HG03175 (cell line): ENCODE measurements around the gene ARID3A.
"Not testable (repeated sequence)": the region's sequence is repeated elsewhere in the genome, so short reads cannot be mapped to it uniquely, and the experiment has no call there.

Experiments used
- ATAC-seq: cut with Tn5 transposase; IDR thresholded peaks from one replicate; pipeline ENCODE4 v1.9.1; 2021; ENCODE audit warnings: mild to moderate bottlenecking, moderate library complexity; ENCODE audit not compliant: unreplicated experiment

Gene ARID3A

DNA sequence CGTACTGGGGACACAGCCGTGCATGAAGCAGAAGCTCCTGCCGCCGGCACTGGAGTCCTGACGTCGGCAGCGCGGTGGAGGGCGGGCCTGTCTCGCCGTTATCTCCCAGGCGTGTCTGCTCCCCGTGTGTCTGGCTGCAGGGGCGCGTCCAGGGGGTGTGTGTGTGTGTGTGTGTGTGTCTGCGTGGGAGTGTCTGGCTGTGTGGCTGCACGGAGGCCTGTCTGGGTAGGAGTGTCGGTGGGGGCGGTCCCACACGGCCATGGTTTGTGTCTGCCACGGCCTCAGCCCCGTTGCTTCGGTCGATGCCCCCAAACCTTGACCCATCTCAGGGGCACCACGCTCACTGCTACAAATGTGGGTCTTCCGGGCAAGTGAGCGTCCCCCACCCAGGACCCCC, 18.3 kb downstream of the ARID3A start:
- no peak for ATAC-seq

DNA sequence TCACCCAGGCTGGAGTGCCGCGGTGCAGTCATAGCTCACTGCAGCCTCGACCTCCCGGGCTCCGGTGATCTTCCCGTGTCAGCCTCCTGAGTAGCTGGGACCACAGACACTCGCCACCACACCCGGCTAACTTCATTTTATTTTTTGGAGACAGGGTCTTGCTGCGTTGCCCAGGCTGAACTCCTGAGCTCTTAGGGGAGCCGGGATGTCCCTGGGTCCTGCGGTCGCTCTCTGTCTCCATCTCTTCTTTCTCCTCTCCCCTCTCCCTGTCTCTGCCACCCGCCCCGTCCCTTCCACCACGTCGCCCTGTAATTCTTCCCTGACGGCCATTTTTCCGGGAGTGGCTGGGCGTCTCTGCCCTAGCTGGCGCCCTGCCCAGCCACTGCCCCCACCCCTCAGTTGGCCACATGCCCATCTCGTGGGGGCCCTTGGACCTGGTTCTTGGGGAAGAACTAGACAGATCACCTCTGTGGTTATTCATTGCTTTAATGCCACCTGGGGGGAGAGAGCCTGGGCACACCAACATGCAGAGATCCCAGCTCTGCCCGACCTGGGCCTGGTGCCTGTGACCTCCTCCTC, 18.9 kb downstream of the ARID3A start:
- ATAC-seq = no peak

GRCh38 chr19:945401-946252, 19.8 kb downstream of the ARID3A start:
- no peak for ATAC-seq

- no peak for ATAC-seq
These were observed 21.4 kb downstream of the ARID3A start for GRCh38 chr19:947090-947706.

GRCh38 chr19:947707-948539, 22.1 kb downstream of the ARID3A start:
- peak; percentile 74 for ATAC-seq

DNA sequence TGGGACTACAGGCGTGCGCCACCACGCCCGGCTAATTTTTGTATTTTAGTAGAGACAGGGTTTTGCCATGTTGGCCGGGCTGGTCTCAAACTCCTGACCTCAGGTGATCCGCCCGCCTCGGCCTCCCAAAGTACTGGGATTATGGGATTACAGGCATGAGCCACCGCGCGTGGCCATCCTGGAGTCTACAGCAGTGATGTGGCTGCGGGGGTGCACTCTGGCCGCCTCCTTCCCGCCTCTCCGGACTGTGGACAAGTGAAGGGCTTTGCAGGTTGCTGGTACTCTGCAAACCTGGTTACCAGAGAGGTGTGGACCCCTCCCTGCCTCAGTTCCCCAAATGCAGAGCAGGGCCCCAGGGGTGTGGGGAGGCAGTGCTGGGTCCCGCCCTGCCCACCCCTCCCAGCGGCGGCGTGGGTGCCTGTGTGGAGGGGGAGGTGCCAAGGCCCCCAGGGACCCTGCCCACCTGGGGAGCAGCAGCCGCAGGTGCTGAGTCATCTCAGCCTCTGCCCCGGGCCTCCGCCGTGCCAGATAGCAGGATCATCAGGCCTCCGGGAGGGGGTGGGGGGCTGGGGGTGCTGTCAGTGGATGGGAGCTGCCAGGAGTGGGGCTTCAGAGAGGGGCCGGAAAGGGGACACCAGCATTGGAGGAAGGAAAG, 23.1 kb downstream of the ARID3A start:
- no peak for ATAC-seq

DNA sequence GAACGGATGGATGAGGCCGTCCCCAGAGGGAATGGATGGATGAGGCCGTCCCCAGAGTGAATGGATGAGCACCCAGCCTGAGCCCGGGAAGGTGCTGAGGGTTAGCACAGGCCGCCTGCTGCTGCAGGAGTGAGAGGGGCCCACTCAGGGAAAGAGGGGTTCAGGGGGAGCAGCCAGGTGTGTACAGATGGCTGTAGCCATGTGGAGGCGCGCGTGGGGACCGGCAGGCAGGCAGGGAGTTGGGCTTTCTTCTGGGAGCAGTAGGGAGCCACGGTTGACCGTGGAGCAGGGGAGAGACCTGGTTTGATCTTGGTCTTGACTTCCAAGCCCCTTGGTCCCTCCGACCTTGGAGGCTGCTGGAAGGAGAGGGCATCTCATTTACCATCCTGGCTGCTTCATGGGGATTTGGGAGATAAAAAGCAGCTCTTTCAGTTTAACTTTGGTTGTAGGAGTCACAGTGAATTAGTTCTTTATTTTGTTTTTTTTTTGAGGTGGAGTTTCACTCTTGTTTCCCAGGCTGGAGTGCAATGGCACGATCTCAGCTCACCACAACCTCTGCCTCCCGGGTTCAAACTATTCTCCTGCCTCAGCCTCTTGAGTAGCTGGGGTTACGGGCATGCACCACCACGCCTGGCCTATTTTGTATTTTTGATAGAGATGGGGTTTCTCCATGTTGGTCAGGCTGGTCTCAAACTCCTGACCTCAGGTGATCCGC, 24.7 kb downstream of the ARID3A start:
- no peak for ATAC-seq

DNA sequence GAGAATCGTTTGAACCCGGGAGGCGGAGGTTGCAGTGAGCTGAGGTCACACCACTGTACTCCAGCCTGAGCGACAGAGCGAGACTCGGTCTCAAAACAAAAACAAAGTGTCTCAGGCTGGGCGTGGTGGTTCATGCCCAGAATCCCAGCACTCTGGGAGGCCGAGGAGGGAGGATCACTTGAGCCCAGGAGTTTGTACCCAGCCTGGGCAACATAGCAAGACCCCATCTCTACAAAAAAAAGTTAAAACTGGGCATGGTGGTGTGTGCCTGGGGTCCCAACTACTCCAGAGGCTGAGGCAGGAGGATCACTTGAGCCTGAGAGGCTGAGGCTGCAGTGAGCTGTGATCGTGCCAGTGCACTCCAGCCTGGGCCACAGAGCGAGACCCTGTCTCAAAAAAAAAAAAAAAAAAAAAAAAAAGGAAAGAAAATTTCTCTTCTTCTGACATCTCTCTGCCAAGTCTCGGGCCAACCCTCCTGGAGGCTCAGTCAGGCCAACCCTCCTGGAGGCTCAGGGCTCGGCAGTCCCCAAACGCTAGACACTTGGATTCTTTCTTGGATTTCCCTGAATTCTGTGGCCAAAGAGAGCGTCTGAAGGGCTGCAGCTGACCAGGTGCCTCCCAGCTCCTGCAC, 26.3 kb downstream of the ARID3A start:
- ATAC-seq = no peak

DNA sequence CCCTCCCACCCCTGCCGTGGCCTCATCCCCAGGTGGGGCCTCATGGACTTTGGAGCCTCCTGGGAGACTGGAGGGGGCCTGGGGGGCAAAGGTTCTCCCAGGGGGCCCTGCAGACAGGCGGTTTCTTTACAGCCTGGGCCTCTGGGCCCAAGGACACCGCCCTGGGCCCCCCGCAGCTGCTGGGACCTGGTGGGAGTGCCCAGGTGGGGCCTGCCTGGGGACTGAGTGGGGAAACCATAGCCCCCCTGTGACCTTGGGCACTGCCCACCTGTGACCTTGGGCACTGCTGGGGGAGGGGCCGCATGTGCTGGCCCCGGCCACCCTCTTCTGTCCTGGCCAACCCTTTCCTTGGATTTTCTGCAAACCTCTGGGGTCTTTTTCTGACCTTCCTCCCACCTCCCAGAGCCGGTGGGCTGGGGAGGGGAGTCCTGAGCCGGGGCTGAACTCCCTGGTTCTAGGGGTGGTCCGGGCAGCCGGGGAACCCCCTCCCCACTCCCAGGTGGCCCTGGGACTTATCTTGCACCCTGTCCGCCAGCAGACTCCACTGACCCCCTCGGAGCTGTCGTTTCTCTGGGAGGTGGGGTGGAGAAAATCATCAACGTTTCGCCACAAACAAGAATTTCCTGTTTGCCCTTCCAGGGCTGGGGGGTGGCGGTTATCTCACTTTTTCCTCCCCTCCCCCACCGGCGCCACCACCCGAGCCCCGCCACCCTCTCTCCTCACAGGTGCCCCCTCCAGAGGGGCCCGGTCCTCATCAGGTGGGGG, 27.0 kb downstream of the ARID3A start:
- no peak for ATAC-seq

DNA sequence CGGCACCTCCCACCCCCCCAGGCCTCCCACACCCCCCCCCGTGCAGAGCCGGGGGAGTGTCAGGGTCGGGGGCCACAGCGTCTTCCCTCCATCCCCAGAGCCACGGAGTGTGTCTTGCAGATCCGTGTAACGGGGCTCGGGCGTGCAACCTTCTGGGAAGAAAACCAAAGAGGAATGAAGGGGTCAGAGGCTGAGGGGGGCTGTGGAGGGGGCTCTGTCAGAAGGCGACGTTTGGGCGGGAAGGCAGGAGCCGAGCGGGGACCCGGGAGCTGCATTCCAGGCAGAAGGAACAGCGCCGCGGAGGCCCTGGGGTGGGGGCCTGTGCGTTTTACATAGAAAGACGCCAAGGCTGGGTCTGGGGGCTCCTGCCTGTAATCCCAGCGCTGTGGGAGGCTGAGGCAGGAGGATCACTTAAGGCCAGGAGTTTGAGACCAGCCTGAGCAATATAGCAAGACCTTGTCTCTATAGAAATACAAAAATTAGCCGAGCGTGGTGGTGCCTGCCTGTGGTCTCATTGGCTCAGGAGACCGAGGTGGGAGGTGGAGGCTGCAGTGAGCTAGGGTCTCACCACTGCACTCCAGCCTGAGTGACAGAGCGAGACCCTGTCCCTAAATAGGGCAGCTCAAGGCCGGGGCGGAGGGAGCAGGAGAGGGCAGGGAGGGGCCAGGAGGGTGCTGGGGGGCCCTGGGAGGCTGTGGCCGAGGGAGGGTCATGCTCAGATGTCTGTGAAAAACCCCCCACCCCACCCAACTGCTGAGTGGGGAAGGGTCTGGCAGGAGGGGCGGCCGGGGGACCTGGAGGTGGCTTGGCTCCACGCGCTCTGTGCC, 27.8 kb downstream of the ARID3A start:
- ATAC-seq = no peak

DNA sequence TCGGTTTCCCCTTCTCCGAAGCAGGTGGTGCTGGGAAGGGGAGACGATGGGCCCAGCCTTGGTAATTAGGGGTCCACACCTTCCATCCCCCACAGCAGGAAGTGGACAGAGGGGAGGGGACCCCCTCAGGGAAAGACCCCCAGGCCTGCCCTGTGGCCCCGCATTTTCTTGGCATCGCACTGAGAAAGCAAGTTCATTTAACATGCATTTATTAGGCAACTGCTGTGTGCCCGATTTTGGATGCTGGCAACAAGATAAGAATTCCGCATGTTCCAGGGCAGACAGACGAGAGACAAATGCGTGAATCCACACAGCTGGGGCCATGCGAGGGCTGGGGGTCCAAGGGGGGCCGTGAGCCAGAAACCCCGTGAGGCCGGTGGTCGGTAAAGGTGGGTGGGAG, 28.4 kb downstream of the ARID3A start:
- no peak for ATAC-seq

DNA sequence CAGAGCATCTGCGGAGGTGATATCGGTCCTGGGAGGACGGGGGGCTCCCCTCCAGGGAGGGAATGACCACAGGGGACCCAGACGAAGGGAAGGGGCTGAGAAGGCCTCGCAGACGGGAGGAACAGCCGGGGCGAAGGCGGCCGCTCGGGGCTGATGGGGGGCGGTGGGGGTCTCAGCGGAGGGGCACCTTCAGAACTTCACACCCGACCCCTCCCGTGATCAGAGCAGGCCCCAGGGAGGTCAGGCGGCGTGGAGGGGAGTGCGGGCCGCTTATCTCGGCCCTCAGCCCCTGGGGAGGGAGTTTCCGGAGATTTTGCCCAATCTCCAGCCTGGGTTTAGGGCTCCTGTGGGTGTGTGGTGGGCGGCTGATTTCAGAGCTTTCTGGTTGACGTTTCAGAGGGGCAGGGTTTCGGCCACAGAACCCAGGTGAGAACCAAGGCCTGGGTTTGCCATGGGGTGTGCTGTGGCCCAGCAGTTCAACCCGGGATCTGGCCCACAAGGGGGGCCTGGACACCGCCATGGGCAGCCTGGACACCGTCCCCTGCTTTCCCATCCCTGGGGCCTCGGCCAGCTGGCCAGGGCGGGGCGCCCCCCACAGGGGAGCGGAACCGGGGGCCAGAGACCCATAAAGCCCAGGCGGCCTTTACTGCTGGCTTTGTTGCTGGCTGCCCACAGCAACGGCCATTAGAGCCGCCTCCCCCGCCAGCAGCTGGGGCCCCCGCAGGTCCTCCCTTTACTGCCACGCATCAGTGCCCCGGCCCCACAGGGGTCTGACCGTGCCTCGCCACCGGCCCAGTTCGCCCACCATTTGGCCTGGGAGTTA, 29.0 kb downstream of the ARID3A start:
- no peak for ATAC-seq

- ATAC-seq = no peak
These were observed 30.2 kb downstream of the ARID3A start for GRCh38 chr19:955803-956765.

GRCh38 chr19:956766-957440, 31.1 kb downstream of the ARID3A start:
- ATAC-seq = no peak

GRCh38 chr19:957578-957977, 31.7 kb downstream of the ARID3A start:
- not testable (repeated sequence) for ATAC-seq
